Effector CD8-positive, alpha-beta T cell (primary cell): ENCODE measurements around the gene OSBPL10.
"Not testable (repeated sequence)": the region's sequence is repeated elsewhere in the genome, so short reads cannot be mapped to it uniquely, and the experiment has no call there.

Experiments
- DNase-seq: peaks from one replicate; lab custom pipeline; 2025; lab: John Stamatoyannopoulos, UW

The OSBPL10 gene

GRCh38 chr3:31704156-31704555 is 276.9 kb downstream of the OSBPL10 start:
- no peak for DNase-seq

DNA sequence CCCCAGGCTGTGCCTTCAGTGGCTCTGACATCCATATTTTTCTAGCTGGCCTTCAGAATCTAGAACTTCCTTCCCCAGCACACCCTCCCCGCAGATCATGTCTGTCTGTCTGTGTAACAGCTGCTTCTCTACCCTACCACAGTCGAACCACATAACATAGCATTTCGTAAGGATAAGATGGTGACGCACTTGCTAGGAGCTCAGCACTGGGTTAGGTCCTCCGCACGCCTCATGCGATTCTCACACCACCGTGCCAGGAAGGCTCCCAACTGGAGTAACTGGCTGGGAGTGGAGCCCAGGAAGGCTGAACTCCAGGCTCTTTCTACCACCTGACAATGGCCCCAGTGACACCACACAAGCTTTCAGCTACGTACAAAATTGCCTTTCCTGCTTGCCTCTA is 279.8 kb downstream of the OSBPL10 start:
- no peak for DNase-seq

DNA sequence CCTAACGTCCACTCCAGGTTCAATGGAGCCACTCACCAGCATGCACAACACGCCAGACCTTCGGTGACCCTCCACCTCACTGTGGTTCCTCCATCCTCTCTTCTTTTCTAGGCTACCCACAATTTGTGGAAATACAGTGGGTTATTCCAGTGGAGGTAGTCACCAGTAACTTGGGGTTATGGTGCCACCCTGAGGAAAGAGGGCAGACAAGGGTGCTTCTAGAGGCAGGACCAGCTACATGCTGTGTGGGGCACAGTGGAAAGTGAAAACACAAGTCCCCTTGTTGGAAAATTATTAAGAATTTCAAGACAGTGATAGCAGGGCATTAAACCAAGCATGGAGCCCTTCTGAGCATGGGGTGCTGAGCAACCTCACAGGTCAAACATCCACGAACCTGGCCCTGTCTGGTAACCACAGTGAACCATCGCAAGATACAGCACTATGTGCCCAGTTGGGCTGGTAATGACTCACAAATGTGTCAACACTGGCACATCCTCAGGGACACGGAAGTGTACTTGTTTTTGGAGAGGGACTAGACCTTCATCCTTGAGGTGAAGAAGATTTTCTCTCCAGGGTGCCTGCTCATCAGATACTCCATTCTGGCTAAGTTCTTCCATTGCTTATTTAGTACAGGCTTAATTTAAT is 281.6 kb downstream of the OSBPL10 start:
- DNase-seq = no peak

- no peak for DNase-seq
Measured at GRCh38 chr3:31696815-31697548, 284.1 kb downstream of the OSBPL10 start.

GRCh38 chr3:31696009-31696297 is 285.1 kb downstream of the OSBPL10 start:
- no peak for DNase-seq

DNA sequence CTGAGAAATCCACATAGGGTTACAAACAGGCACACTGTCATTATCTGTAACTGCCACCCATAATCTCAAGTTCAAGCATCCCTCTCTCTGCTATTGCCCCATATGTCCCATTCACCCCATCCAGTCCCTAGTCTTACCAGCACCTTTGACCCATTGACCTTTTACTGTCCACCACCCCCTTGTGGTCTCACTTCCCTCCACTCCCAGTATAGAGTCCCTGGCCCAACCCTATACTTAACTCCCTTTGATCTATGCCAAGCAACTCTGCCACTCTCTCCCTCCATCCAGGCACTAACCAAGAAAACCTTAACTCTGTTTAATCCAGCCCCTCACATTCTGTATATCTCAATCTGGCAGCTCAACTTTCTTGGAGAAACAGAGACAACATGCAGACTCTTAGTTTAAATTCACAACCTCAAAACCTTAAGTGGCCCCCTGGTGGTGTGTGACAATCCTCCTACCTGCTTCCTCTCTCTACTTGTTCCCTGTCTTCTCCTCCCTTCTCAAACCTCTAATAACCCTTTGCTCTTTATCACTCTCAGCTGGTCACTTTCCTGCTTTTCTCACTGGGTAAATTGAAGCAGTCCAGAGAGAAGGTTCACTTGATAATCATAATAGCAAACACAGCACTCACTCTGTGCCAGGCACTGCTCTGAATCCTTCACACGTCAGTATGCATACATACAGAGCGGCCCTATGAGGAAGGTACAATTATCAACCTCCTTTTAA is 285.6 kb downstream of the OSBPL10 start:
- no peak for DNase-seq

- no peak for DNase-seq
Measured at GRCh38 chr3:31693346-31693745, 287.7 kb downstream of the OSBPL10 start.

GRCh38 chr3:31692751-31693150 is 288.3 kb downstream of the OSBPL10 start:
- DNase-seq = no peak

GRCh38 chr3:31690771-31691170 is 290.3 kb downstream of the OSBPL10 start:
- DNase-seq = no peak

- DNase-seq = not testable (repeated sequence)
Measured at GRCh38 chr3:31689523-31689922, 291.5 kb downstream of the OSBPL10 start.

- no peak for DNase-seq
Measured at GRCh38 chr3:31688984-31689383, 292.1 kb downstream of the OSBPL10 start.

- DNase-seq = no peak
Measured at GRCh38 chr3:31687020-31687802, 293.9 kb downstream of the OSBPL10 start.

GRCh38 chr3:31680072-31680870 is 300.8 kb downstream of the OSBPL10 start:
- DNase-seq = no peak

GRCh38 chr3:31676556-31676955 is 304.5 kb downstream of the OSBPL10 start:
- no peak for DNase-seq

GRCh38 chr3:31673950-31674349 is 307.1 kb downstream of the OSBPL10 start:
- no peak for DNase-seq

DNA sequence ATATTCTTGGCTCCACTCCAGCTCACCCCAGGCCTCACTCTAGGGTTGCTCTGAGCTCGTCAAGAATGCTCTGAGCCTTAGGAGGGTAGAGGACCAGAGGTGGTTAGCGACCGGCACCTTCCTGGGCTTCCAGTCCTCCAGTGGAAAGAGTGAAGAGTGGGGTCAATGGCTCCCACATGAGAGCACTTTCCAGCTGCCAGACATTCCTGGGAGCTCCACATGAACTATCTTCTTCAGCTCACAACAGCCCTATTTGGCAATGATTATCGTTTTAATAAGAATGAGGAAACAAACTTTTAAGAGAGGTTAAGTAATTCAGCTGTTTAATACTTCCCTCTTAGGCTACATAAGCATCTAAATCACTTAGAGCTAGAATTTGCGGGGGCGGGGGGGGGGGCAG is 309.1 kb downstream of the OSBPL10 start:
- DNase-seq = no peak

GRCh38 chr3:31671451-31671850 is 309.6 kb downstream of the OSBPL10 start:
- DNase-seq = no peak

GRCh38 chr3:31670722-31671121 is 310.3 kb downstream of the OSBPL10 start:
- no peak for DNase-seq

GRCh38 chr3:31670136-31670535 is 310.9 kb downstream of the OSBPL10 start:
- DNase-seq = no peak

DNA sequence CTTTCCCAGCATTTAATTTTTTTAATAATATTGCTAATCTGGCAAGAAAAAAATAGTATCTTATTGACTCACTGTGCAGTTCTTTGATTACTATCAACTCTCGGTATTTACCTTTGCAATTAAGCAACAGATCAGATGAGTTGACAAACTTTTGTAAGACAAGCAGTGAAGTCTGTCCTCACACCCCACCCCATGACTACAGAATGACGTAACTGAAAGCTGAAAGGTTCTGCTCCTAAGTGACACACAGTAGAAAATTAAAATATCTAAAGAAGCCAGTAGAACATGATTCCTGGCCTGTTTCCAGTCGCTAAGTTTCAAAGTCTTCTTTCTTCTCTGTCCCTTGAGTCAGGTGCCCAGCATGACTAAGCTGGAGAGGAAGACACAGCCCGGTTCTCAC is 312.8 kb downstream of the OSBPL10 start:
- no peak for DNase-seq

DNA sequence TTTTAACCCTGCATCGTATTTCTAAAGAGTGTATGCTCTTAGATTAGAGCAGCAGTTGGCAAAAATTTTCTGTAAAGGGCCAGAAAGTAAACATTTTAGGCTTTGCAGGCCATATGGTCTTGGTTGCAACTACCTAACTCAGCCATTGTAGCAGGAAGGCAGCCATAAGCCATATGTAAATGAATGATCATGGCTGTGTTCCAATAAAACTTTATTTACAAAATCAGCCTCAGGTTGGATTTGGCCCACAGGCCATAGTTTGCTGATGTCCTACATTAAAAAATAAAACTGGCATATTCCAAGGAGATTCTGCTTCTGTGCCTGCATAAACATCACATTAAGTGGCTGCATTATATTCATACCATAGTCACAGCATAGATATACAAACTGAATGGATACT is 313.5 kb downstream of the OSBPL10 start:
- DNase-seq = no peak

GRCh38 chr3:31664031-31664430 is 317.0 kb downstream of the OSBPL10 start:
- no peak for DNase-seq
